H9 (cell line): ENCODE results near the gene CGA. TPM values are rescaled to one million over a fixed set of nuclear protein-coding genes. Genes with fewer than 3 reads are reported as not detected.

Source experiments
- DNase-seq: peaks from one replicate; pipeline ENCODE4 v3.0.0-alpha.2; 2017
- H2AFZ ChIP-seq: one replicate; pipeline ENCODE4 v1.6.1; 2013; ENCODE audit warnings: mild to moderate bottlenecking, low read length, control low read depth, moderate library complexity
- H2AK5ac ChIP-seq: 2 replicates; pipeline ENCODE4 v1.6.1; 2013; ENCODE audit warnings: low read length, control low read depth, mixed read lengths; ENCODE audit not compliant: insufficient read length
- H2BK120ac ChIP-seq: one replicate; pipeline ENCODE4 v1.6.1; 2013; ENCODE audit warnings: low read depth, mild to moderate bottlenecking, low read length, control low read depth, inconsistent platforms; ENCODE audit not compliant: poor library complexity, severe bottlenecking
- H2BK12ac ChIP-seq: 2 replicates; pipeline ENCODE4 v1.6.1; 2013; ENCODE audit warnings: low read length, control low read depth, mixed read lengths, low read depth; ENCODE audit not compliant: insufficient read length
- H2BK15ac ChIP-seq: 2 replicates; pipeline ENCODE4 v1.6.1; 2013; ENCODE audit warnings: low read depth, low read length, control low read depth
- H2BK20ac ChIP-seq: one replicate; pipeline ENCODE4 v1.6.1; 2013; ENCODE audit warnings: low read depth, mild to moderate bottlenecking, low read length, control low read depth, inconsistent platforms; ENCODE audit not compliant: poor library complexity, severe bottlenecking
- H2BK5ac ChIP-seq: 2 replicates; pipeline ENCODE4 v1.6.1; 2013; ENCODE audit warnings: low read length, control low read depth, mixed read lengths; ENCODE audit not compliant: insufficient read length
- H3K14ac ChIP-seq: 2 replicates; pipeline ENCODE4 v1.6.1; 2013; ENCODE audit warnings: low read length, control low read depth; ENCODE audit not compliant: insufficient read depth
- H3K18ac ChIP-seq: 2 replicates; pipeline ENCODE4 v1.6.1; 2013; ENCODE audit warnings: low read depth, mild to moderate bottlenecking, mixed read lengths, low read length, control low read depth; ENCODE audit not compliant: insufficient read length
- H3K23ac ChIP-seq: 2 replicates; pipeline ENCODE4 v1.6.1; 2013; ENCODE audit warnings: low read length, control low read depth, mixed read lengths, low read depth; ENCODE audit not compliant: insufficient read length
- H3K23me2 ChIP-seq: 2 replicates; pipeline ENCODE4 v1.6.1; 2013; ENCODE audit warnings: low read depth, mild to moderate bottlenecking, mixed read lengths, low read length, control low read depth; ENCODE audit not compliant: insufficient read length, poor library complexity, severe bottlenecking
- H3K27ac ChIP-seq: 2 replicates; pipeline ENCODE4 v1.5.1; 2013; ENCODE audit warnings: low read length, control low read depth, mixed read lengths, low read depth; ENCODE audit not compliant: insufficient read length
- H3K27me3 ChIP-seq: 2 replicates; pipeline ENCODE4 v1.6.1; 2013; ENCODE audit warnings: low read length, control low read depth, inconsistent platforms; ENCODE audit not compliant: insufficient read depth
- H3K4ac ChIP-seq: 2 replicates; pipeline ENCODE4 v1.6.1; 2013; ENCODE audit warnings: low read depth, mild to moderate bottlenecking, control low read depth, inconsistent platforms, low read length, moderate library complexity
- H3K4me1 ChIP-seq: 2 replicates; pipeline ENCODE4 v1.6.1; 2013; ENCODE audit warnings: low read length, control low read depth, inconsistent platforms; ENCODE audit not compliant: insufficient read depth
- H3K4me2 ChIP-seq: 2 replicates; pipeline ENCODE4 v1.6.1; 2013; ENCODE audit warnings: low read length, control low read depth, mixed read lengths; ENCODE audit not compliant: insufficient read length, insufficient read depth
- H3K56ac ChIP-seq: 2 replicates; pipeline ENCODE4 v1.6.1; 2013; ENCODE audit warnings: low read depth, mild to moderate bottlenecking, mixed read lengths, low read length, control low read depth; ENCODE audit not compliant: insufficient read length
- H3K79me1 ChIP-seq: 2 replicates; pipeline ENCODE4 v1.6.1; 2013; ENCODE audit warnings: low read depth, mild to moderate bottlenecking, moderate library complexity, low read length, control low read depth, inconsistent platforms; ENCODE audit not compliant: insufficient read depth, poor library complexity, severe bottlenecking
- H3K79me2 ChIP-seq: 2 replicates; pipeline ENCODE4 v1.6.1; 2013; ENCODE audit warnings: low read length, control low read depth, inconsistent platforms; ENCODE audit not compliant: insufficient read depth
- H3K9ac ChIP-seq: 2 replicates; pipeline ENCODE4 v1.6.1; 2013; ENCODE audit warnings: low read length, control low read depth, mixed read lengths; ENCODE audit not compliant: insufficient read length; ENCODE audit errors: extremely low read depth
- H3K9me3 ChIP-seq: one replicate; pipeline ENCODE4 v1.6.1; 2013; ENCODE audit warnings: low read depth, low read length, inconsistent platforms; ENCODE audit not compliant: control insufficient read depth
- H3T11ph ChIP-seq: one replicate; pipeline ENCODE4 v1.6.1; 2013; ENCODE audit warnings: mild to moderate bottlenecking, low read length, control low read depth, inconsistent platforms
- H4K20me1 ChIP-seq: one replicate; pipeline ENCODE4 v1.6.1; 2013; ENCODE audit not compliant: control insufficient read depth, insufficient read length, insufficient read depth
- H4K5ac ChIP-seq: 2 replicates; pipeline ENCODE4 v1.6.1; 2013; ENCODE audit warnings: low read depth, mild to moderate bottlenecking, mixed read lengths, low read length, control low read depth; ENCODE audit not compliant: insufficient read length
- H4K8ac ChIP-seq: replicated peaks from 2 replicates; pipeline ENCODE4 v1.6.1; 2013; ENCODE audit warnings: low read length, control low read depth, mixed read lengths, low read depth; ENCODE audit not compliant: insufficient read length
- H4K91ac ChIP-seq: 2 replicates; pipeline ENCODE4 v1.6.1; 2013; ENCODE audit warnings: low read depth, mild to moderate bottlenecking, moderate library complexity, mixed read lengths, low read length, control low read depth; ENCODE audit not compliant: insufficient read length
- H3K27ac Mint-ChIP-seq, 3 experiments: 2 replicates in 2 of 3; 3 replicates in 1 of 3; pipeline ENCODE4 v1.8.0; 2020 to 2021; ENCODE audit warnings: mixed read lengths in 3 of 3, mild to moderate bottlenecking in 1 of 3, moderate library complexity in 1 of 3
- H3K27me3 Mint-ChIP-seq: 2 replicates; pipeline ENCODE4 v1.8.0; 2021; ENCODE audit warnings: low read depth, mild to moderate bottlenecking, moderate library complexity, mixed read lengths
- H3K36me3 Mint-ChIP-seq, 3 experiments: 2 replicates in 2 of 3; 3 replicates in 1 of 3; pipeline ENCODE4 v1.8.0; 2020 to 2021; ENCODE audit warnings: low read depth in 3 of 3, mixed read lengths in 3 of 3; ENCODE audit not compliant: insufficient read depth in 1 of 3
- H3K4me1 Mint-ChIP-seq, 2 experiments: 2 replicates each; pipeline ENCODE4 v1.8.0; 2020; ENCODE audit warnings: mixed read lengths in 2 of 2
- H3K4me3 Mint-ChIP-seq, 2 experiments: 2 replicates in 1 of 2; 3 replicates in 1 of 2; pipeline ENCODE4 v1.8.0; 2020 to 2021; ENCODE audit warnings: mild to moderate bottlenecking in 2 of 2, mixed read lengths in 2 of 2, moderate library complexity in 1 of 2
- H3K9me3 Mint-ChIP-seq, 2 experiments: 2 replicates in 1 of 2; 3 replicates in 1 of 2; pipeline ENCODE4 v1.8.0; 2020; ENCODE audit warnings: mild to moderate bottlenecking in 2 of 2, mixed read lengths in 2 of 2, moderate library complexity in 1 of 2
- CTCF ChIP-seq: fragments of 200-600 bp; sonication (generic); conservative IDR thresholded peaks from 3 replicates; pipeline ENCODE4 v1.8.0; 2021; ENCODE audit warnings: antibody characterized with exemption, mild to moderate bottlenecking
- WGBS: extraction: QIAGEN DNeasy Blood & Tissue Kit; methylation state at CpG from one replicate; pipeline ENCODE4 v1.1.7; 2013; ENCODE audit warnings: missing lambda C conversion rate, low lambda C conversion rate, mixed read lengths; ENCODE audit not compliant: insufficient read length; ENCODE audit errors: extremely low coverage; 5-methylcytosine and 5-hydroxymethylcytosine counted together
- total RNA-seq: library from RNA; stranded (reverse); gene quantifications from 2 replicates; pipeline ENCODE4 v1.2.1, GENCODE V29; 2021

The CGA gene
- total RNA-seq, 1 experiment from 2014 or later: not detected

- H3K23me2 ChIP-seq: no peaks in the 10 kb centered on the region
- no peak overlapping the region for H3K27ac Mint-ChIP-seq
- no peak overlapping the region for H3K27ac ChIP-seq
- DNase-seq: no peak
- H2BK5ac ChIP-seq: no peak overlapping the region
- H4K91ac ChIP-seq: no peak overlapping the region
- no peak for TF ChIP-seq CTCF
- no peak overlapping the region for H2BK20ac ChIP-seq
- no peak overlapping the region for H3K18ac ChIP-seq
- H2BK120ac ChIP-seq: no peak overlapping the region
- no peaks in the 10 kb centered on the region for H3K79me2 ChIP-seq
- H2AFZ ChIP-seq: no peak overlapping the region
- H3K4me1 Mint-ChIP-seq: peaks cover 15 to 21% of the 10 kb centered on the region in 2 experiments
- no peak overlapping the region for H3K4ac ChIP-seq
- H3K27me3 ChIP-seq: no peaks in the 10 kb centered on the region
- no peak overlapping the region for H2AK5ac ChIP-seq
- H3K23ac ChIP-seq: no peak overlapping the region
- peaks cover 2% of the 10 kb centered on the region; the same call in 1 of the 2 replicates for H3K27me3 Mint-ChIP-seq
- no peak overlapping the region for H3K9ac ChIP-seq
- H3K56ac ChIP-seq: no peak overlapping the region
- H3K9me3 Mint-ChIP-seq: peaks cover 0 to 3% of the 10 kb centered on the region in 2 experiments; a peak in 1 of 5 replicates
- no peaks in the 10 kb centered on the region for H3K9me3 ChIP-seq
- no CpG with 5 or more reads among the region's 5 CpGs for WGBS
- H2BK12ac ChIP-seq: no peak overlapping the region
- no peak overlapping the region for H4K5ac ChIP-seq
- no peaks in the 10 kb centered on the region for H3K4me1 ChIP-seq
- H3K4me2 ChIP-seq: no peak overlapping the region
- no peak overlapping the region for H3K4me3 Mint-ChIP-seq
- H3K14ac ChIP-seq: no peak overlapping the region
- no peak overlapping the region for H3T11ph ChIP-seq
- H3K79me1 ChIP-seq: no peaks in the 10 kb centered on the region
- H4K8ac ChIP-seq: no peak overlapping the region
- no peak overlapping the region for H2BK15ac ChIP-seq
- no peaks in the 10 kb centered on the region for H4K20me1 ChIP-seq
- no peaks in the 10 kb centered on the region; a peak in 1 of 7 replicates for H3K36me3 Mint-ChIP-seq
Observed at GRCh38 chr6:87065117-87065516, 29.8 kb downstream of the CGA start.
